A673 (cell line): Measurements from ENCODE around the gene NOL3.

ENCODE experiments used
- EZH2 ChIP-seq: fragments of 200-600 bp; sonication (generic); IDR thresholded peaks from 2 replicates; pipeline ENCODE4 v1.6.1; 2017; ENCODE audit warnings: borderline replicate concordance, low read depth, mild to moderate bottlenecking, mixed read lengths, antibody characterized with exemption, low read length; ENCODE audit not compliant: poor library complexity, severe bottlenecking
- TF ChIP-seq, protein P1 (sequence below): fragments of 300-800, 200-600 bp; sonication (generic); conservative IDR thresholded peaks from 2 replicates; pipeline ENCODE4 v1.5.1; 2017; ENCODE audit warnings: low read depth, mild to moderate bottlenecking, antibody characterized with exemption, low read length, moderate library complexity, mixed read lengths

GRCh38 chr16:67173808-67174705 lies 3.7 kb downstream of the NOL3 start:
- no peak for TF ChIP-seq EZH2
- TF ChIP-seq, protein P1, sequence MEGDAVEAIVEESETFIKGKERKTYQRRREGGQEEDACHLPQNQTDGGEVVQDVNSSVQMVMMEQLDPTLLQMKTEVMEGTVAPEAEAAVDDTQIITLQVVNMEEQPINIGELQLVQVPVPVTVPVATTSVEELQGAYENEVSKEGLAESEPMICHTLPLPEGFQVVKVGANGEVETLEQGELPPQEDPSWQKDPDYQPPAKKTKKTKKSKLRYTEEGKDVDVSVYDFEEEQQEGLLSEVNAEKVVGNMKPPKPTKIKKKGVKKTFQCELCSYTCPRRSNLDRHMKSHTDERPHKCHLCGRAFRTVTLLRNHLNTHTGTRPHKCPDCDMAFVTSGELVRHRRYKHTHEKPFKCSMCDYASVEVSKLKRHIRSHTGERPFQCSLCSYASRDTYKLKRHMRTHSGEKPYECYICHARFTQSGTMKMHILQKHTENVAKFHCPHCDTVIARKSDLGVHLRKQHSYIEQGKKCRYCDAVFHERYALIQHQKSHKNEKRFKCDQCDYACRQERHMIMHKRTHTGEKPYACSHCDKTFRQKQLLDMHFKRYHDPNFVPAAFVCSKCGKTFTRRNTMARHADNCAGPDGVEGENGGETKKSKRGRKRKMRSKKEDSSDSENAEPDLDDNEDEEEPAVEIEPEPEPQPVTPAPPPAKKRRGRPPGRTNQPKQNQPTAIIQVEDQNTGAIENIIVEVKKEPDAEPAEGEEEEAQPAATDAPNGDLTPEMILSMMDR, result no peak; the same call in 1 of the 2 replicates
